ENCODE results near the gene OR2H2.

The OR2H2 gene

DNA sequence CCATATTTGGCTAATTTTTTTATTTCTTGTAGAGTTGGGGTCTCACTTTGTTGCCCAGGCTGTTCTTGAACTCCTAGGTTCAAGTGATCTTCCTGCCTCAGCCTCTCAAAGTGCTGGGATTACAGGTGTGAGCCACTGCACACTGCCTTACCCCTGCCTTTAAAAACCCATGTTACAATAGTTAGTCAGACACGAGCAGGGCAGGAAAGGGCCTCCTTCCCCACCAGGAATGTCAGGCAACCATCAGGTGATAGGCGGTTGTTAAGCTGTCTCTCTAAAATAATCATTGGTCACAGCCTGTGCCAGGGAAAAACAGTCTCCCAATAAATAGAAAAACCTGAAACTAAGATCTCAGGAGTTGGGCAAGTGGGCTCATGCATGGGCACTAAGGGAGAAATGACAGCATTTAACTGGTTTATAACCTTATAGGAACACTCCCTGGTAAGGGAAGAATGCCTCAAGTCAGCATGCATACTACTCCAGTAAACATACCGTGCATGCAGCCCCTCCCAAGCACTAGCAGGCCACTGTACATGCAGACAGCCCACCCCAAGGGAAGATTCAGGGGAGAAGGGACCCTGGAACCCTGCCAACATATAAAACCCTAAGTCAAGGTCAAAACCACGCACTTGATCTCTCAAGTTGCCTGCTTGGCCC lies 8.4 kb downstream of the OR2H2 start:
- no peak for DNase-seq

DNA sequence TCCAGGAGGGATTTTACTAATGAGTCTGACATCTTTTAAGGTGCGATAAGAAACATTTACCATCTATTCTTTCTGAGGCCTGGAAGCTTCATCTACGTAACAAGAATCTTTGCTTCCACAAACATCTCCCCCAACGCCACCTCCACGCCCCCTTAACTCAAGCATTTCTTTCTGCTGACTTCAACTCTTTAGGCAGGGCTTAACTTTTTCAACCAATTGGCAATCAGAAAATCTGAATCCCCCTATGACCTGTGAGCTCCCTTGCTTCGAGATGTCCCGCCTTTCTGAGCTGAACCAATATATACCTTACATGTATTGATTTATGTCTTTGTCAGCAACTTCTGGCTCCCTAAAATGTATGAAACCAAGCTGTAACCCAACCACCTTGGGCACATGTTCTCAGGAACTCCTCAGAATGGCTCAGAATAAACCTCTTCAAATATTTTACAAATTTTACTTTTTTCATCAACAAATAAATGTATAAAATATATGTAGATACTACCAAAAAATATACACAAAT lies 11.5 kb downstream of the OR2H2 start:
- DNase-seq, result no peak

DNA sequence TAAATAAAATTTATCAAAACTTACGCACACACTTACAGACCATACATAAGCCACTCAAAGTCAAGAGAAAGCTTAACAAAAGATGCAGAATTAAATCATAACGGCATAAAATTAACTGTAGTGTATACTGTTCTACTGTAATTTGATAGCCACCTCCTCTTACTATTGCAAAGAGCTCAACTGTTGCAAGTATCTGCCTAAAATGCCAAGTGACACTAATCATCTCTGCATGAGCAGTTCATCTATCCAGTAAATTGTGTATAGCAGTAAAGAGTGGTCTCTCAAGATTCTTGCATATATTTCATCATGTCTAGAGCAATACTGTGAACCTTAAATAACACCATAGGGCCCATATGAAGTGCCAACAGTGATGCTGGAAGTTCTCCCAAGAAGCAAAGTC lies 12.3 kb downstream of the OR2H2 start:
- no peak for DNase-seq

DNA sequence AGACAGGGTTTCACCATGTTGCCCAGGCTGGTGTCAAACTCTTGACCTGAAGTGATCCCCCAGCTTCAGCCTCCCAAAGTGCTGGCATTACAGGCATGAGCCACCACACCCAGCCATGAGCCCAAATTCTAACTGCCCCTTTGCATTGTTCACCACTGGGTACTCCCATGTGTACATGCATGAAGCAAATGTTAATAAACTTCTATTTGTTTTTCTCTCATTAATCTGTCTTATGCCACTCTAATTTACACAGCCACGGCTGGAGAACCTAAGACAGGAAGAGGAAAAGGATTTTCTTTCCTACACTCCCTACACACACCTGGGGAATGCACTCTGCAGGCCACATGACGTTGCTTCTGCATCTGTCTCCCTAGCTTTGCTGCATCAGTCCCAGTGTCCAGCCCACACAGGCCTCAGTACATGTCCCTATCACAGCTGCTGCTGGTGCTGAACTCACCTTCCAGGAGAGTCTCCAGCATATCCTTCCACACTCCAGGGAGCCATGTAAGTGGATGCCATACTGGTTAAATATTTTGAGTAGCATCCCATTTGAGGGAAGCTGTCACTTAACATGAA lies 13.3 kb downstream of the OR2H2 start:
- no peak for DNase-seq

DNA sequence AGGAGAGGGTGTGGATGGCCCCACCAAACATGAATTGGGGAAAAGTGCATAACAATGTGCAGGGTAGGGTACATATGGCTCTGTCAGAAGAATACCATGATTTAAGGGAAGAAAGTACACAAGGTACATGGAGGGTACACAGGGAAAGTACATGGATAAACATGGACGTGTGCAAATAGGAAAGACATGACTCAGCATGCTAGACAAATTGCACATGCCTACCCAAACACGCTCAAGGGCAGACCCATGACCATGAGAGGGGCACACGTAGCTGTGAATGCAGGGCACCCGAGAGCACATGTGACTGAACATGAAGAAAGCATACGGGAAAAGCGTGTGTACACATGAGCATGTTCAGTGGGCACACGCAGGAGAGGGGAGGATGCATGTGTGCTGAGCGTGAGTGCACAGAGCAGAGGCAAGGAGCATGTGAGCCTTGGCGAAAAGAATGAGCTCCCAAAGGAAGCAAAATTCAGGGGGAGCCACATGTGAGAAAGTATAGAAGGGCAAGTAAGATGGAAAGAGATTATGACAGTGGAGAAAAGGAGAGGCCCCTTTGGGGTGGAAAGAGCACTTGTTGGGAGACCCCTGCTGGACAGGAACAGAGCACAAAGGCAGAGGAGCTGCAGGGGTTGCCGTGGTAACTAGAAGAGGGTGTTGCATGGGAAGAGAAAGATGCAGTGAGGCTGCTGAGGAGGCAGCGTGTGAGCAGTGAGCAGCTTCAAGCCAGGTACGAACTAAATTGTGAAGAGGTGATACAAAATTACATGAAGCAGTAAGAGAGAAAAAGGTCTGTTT lies 17.8 kb downstream of the OR2H2 start:
- DNase-seq, result peak; percentile 38

DNA sequence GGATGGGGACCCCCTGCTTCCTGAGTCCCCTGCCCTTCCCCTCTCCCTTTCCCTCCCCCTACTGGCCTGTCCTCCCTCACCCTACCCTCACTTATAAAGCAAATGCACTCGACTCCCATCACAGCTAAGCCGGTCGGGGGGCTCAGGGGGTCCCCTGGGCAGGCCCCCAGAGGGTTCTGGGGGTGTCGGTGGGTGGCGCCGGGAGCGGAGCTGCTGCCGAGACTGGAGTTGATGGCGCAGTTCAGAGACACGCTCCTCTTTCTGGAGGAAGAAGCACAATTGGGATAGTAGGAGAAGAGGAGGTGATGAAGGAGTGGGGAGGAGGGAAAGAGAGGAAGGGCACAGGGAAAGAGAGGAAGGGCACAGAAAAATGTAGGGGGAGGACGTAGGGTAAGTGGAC lies 18.5 kb downstream of the OR2H2 start:
- DNase-seq, result no peak

DNA sequence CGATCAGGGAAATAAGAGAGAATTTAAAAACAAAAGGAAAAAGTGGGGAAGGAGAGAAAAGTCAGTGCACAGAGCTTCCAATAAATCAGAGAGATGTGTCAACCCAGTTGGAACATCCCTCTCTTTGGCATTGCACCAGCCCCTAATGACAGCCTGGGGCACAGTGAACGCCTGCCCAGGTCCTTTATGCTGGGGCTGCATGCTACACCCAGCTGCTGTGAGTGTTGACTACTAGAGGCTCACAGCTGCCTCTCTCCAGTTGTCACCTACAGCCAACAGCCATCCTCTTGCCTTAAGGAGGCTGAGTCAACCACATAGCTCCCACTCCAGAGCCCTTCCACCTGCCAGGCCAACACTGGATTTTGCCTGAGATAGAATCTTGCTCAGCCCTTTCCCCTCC lies 19.0 kb downstream of the OR2H2 start:
- DNase-seq, result no peak

DNA sequence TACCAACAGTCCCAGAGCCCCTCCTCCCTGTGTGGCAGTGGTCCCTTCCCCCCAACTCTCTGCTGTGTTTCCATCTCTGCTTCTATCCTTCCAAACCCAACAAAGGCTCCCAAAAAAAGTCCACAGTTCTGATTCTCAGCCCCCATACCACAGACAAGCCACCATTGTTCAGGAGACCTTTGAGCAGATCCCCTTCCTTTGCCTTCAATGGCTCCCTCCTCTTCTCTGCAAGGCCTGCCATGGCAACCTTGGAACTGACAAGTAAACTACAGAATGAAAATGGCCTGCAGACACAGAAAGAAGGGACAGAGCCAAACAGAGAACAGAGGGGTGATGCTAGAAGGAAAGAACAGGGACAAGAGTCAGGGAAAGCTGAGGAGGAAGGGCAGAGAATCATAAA lies 23.2 kb downstream of the OR2H2 start:
- no peak for DNase-seq

DNA sequence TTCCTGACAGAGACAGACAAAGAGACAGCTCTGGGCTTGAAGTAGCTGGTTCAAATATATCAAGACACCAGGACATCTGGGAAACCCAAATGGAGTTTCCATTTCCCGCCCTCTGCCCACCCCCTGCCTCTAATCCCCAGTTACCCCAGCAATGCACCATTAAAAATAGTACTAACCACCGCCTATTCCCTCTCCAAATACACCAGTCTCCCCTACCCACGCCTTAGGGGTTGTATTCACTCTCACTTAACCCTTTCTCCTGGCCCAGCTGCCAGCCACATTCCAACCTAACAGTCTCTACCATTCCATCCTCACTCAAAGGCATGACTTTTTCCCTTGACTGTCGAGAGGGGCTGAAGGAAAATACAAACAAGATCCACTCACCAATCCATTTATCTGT lies 25.6 kb downstream of the OR2H2 start:
- DNase-seq, result no peak

DNA sequence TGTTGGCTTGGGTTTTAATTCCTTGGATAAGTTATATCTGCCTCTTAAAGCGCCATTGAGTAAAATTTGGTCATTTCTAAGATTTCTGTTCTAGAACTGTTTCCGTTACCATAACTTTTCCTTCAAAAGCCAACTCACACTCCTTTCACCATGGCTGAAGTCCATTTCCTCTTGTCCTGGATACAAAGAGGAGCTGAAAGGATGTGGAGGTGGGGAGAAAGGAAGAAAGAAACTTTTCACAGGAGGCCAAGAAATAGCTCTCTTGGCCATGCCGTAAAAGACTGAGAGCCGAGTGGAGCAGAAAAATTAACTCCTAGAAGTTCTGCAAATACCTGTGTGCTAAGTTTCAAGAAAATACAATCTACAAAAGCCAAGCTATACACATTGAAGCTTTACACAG lies 26.5 kb downstream of the OR2H2 start:
- no peak for DNase-seq

DNA sequence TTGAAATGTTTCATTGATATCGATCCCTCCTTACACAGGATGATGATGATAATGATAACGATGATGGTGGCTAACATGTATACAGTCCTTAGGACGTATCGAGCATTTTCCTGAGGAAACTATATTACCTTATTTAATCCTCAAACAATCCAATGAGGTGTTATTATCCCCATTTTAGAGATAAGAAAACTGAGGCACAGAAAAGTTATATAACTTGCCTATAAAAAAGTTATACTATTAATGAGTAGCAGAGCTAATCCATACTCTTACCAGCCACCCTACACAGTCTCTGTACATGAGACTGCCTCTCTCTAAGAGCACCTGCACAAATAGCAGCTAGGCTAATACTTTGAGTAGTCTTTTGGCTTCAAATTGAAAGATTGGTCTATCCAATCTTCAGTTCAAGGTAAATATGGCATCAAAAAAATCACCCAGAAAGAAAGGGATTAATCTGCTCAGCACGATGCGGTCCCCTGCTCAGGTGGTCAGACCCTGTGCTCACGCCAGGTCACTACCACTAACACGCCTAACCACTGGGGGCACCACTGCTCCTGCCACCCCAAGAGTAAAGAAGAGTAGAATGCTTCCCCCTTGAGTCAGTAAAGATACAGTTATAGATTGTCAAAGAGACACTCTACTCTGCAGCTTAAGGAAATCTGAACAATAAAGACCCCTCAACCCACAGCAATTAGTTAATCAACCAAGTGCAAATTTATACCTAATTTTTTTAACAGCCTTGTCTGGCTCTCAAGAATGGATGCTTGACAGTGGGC lies 33.0 kb downstream of the OR2H2 start:
- DNase-seq, result no peak

DNA sequence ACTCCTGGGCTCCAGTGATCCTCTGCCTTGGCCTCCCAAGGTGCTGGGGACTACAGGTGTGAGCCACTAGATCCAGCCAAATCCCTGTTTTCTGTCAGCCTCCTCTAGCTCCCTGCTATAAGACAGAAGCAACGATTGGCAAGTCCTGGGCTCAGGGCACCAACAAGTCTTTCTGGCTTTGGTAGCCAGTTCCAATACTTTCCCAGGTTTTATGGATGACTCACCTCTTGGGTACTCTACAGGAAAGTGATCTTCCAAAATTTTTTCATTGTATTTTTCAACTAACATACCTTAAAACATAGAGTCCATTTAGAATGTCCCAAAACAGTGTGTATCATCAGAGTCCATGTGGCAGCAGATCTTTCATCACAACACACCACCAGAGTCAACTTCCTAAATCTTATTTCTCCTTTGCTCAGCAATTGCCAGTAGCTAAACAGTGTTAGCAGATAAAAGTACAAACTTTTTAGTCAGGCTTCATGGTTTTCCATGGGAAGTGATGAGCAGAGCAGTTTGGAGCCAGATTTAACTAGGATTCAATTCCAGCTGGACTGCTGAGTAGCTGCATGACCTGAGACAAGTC lies 34.7 kb downstream of the OR2H2 start:
- no peak for DNase-seq

DNA sequence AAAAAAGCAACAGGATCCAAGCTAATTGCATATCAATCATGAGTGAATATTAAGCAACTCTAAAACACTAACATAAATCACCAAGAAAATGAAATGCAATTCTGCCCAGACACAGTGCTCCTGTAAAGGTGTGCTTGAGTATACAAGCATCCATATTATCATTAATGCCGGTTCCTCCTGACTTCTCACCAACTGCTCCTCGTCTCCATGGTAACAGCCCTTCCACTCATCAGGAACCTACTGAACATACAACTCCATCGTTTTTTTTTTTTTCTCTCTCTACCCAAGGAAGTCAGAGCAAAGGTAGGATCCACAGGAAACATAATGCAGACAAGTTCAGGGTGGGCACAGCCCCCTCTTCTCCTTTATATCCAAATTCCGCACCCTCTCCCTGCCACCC lies 35.7 kb downstream of the OR2H2 start:
- no peak for DNase-seq

DNA sequence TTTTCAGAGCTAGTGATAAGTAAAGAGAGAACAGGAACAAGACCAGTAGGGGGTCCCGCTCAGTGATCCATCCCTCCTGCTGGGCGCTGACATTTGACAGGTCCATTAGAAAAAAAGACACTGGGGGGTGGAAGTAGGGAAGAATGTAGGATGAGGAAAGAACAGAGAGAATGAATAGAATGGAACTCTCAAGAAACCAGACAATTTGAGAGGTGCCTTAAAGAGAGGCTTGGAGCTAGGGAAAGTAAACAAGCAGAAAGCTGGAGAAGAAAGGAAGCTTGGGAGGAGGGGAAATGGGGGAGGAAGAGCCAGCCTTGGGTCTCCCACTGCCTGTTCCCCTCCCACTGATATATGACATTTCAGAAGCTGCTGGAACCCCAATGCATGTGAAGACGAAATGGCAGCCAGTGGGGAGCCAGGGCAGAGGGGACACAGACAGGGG lies 39.6 kb downstream of the OR2H2 start:
- DNase-seq, result no peak

DNA sequence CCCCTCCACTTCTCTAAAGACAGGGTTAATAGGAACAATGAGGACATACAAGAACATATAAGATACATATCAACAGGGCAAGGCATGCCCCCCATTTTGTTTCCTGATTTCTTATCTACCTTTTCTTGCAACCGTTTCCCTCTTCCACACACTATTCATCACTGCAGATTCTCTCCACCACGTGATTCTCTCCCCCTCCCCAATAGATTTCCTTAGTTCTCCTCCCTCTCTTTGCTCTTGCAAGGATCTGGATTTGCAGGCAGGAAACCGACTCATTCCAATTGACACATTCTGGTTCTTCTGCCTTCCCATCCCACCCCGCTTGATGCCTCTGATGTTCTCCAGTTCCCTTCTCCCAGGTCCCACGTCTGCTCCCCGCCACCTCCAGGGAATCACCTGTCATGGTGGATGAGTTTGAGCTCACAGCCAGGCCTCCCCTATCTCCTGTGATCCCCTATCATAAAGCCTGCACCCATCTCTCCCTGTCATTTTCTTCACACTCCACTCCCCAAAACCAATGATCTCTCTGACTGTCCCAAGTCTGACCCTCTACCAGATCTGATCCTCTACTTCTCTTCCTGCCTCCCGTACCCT lies 40.5 kb downstream of the OR2H2 start:
- no peak for DNase-seq

DNA sequence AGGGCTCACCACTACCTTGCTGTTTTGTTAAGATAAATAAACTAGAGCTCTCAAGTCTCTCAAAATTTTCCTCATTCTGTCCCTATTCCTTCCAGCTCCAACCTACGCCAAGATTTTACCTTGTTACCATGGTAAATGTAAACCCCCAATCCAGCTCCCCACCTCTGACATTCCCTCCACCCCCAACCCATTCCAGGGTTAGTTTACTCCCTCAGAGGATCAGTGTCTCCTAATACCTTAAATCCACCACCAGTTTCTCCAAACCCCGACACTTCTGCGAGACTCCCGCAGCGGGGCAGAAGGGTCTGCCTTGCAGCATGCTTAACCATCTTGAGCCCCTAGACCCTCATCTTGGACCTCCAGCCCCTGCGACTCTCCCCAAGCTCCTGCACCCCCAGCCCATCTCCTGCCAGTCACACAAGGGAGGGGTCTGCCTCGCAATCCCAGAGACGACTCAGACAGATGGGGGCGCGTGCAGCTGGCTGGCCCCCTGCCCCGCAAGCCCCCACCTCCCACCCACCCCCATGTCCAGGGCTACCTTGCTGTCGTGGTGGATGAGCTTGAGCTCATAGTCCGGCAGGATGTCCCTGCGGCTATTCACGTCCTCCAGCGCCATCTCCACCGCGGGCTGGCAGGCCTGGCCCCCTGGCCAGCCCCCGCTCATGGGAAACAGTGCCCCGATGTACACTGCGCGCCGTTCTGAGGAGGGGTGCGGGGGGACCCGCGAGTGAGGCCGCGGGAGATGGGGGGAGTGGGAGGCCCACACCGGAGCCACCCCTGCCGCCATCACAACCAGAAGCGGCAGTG lies 42.2 kb downstream of the OR2H2 start:
- no peak for DNase-seq

DNA sequence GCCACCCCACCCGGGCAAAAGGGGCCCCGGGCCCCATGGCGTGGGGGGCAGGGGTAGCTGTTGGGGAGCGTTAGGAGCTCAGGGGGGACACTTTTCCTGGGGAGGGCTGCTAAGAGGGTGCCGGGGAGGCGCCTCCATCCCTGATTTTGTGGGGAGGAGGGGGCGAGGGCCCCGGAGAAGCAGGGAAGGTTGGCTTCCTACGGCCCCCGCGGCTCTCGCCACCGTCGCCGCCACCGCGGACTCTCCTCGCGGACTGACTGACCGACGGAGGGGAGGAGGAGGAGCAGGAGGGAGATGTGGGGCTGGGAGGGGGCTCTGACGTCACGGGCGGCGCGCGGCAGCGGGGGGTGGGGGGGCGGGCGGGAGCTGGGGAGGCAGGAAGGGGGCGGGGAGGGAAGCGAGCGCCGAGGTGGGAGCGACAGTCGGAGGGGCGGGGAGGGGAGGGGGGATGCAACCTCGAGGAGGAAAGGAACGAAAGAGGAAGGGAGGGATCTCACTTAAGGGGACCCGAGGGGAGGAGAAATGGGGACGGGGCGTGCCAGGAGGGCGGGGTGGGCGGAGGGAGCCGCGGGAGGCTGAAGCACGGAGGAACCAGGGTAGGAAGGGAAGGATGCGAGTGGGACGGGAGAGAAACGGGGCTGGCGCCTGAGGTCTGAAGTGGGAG lies 43.0 kb downstream of the OR2H2 start:
- DNase-seq, result peak; percentile 31

DNA sequence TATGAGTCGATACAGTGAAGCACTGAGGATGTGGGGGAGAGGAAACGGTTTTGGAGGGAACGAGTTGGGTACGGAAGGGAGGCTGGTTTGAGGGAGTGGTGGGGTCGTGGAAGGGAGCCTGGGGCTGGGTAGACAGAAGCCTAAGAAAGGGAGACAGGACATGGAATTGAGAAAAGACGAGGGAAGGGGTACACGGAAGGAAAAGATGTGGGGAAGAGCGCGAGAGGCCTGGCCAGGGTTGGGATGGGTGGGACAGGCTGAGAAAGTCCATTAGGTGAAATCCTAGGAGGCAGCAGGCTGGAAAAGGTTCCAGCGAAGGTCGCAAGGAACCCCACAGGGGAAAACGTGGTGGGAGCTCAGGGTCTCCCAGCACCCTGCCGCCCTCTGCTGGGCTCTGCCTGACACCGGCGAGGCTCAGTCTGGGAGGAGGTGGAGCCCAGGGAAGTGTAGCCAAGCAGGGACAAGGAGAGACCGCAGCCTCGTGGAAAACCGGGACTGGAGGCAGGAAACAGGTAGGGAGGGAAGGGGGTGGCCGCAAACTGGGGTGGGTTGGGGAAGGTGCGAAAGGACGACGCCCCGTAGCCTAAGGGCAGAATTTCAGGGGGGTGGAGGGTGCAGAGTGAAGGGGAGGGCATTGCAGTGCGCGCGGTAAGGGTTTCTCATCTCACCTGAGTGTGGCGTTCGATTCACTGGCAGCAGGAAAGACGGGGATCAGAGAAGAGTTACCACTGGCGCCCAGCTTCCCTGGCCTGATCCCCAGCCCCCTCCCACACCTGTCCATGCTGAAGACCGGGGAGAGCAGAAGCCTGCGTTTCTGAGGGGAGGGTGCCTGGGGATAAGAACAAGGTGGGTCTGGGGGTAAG lies 43.7 kb downstream of the OR2H2 start:
- peak; percentile 56 for DNase-seq

DNA sequence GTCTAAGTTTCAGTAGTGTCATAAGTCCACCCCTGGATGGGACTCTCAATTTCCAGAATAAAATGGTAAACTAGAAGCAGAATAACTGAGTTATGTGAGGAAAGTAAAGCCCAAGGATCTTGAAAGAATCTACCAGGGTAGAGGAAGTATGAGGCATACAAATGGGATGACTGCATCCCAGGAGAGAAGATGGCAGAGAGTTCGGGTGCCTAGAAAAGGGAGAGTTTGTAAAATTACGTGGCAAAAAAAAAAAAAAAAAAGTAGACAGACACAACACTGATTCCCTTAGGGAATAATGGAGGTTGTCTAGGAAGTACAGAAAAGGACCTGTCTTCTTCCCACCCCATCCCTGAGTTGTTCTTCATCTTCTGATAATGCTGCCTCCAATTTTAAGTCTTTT lies 44.6 kb downstream of the OR2H2 start:
- no peak for DNase-seq

DNA sequence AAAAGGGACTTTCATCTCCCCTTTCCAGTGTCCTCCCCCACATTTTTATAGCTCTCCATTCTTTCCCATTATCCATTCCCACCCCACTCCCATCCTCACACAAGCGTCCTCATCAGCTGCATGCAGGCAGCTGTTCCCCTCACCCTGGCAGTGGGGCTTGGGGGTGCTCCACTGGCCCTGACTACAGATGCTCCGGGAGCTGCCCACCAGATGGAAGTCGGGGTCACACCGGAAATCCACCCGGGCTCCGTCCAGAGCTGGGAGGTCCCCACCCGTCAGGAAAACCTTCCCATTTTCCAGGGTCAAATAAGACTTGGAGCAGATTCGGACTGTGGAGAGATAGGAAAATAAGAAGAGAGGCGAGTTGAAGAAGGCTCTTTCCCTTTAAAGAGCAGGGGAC lies 45.4 kb downstream of the OR2H2 start:
- no peak for DNase-seq
